RWPE1 (cell line): Measurements from ENCODE around the gene AUTS2.

ENCODE experiments used
- CTCF ChIA-PET: fragments of 350-600 bp; sonication (Branson Sonifier 250); formaldehyde crosslinking; extraction: SDS; loops from one replicate; lab custom pipeline; 2021; lab: Yijun Ruan, JAX
- POLR2A ChIA-PET: fragments of 400-600 bp; formaldehyde crosslinking; extraction: SDS; loops from one replicate; lab custom pipeline; 2020; ENCODE audit warnings: antibody characterized with exemption; ENCODE audit not compliant: low non-redundant PET; lab: Yijun Ruan, JAX
- DNase-seq: peaks from one replicate; pipeline ENCODE4 v3.0.0; 2012; ENCODE audit warnings: low spot score
- H3K27ac ChIP-seq: fragments of 450-650 bp; 2 replicates; pipeline ENCODE4 v1.5.1; 2017
- TF ChIP-seq, protein P1 (sequence below): fragments of 450-650 bp; conservative IDR thresholded peaks from 2 replicates; pipeline ENCODE4 v1.5.1; 2017; ENCODE audit warnings: low read depth, mild to moderate bottlenecking

AUTS2 gene

GRCh38 chr7:69677054-69677852 lies 79.0 kb downstream of the AUTS2 start:
- ChIA-PET CTCF (interaction anchor here (0.6 to 0.7 kb wide), 2 partner anchors 80 to 276 kb away, joined by 3 to 4 read pairs; no protein-coding TSS in a partner anchor), POLR2A (no interaction called here)
- DNase-seq: no peak
- TF ChIP-seq, protein P1, sequence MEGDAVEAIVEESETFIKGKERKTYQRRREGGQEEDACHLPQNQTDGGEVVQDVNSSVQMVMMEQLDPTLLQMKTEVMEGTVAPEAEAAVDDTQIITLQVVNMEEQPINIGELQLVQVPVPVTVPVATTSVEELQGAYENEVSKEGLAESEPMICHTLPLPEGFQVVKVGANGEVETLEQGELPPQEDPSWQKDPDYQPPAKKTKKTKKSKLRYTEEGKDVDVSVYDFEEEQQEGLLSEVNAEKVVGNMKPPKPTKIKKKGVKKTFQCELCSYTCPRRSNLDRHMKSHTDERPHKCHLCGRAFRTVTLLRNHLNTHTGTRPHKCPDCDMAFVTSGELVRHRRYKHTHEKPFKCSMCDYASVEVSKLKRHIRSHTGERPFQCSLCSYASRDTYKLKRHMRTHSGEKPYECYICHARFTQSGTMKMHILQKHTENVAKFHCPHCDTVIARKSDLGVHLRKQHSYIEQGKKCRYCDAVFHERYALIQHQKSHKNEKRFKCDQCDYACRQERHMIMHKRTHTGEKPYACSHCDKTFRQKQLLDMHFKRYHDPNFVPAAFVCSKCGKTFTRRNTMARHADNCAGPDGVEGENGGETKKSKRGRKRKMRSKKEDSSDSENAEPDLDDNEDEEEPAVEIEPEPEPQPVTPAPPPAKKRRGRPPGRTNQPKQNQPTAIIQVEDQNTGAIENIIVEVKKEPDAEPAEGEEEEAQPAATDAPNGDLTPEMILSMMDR: no peak
- no peak overlapping the region for H3K27ac ChIP-seq

GRCh38 chr7:69677881-69678493 lies 79.7 kb downstream of the AUTS2 start:
- no peak for DNase-seq
- ChIA-PET CTCF (interaction anchor here (0.7 kb wide), 1 partner anchor 79 kb away, joined by 3 read pairs; no protein-coding TSS in a partner anchor), POLR2A (no interaction called here)
- H3K27ac ChIP-seq: no peak overlapping the region
- TF ChIP-seq, protein P1: no peak

DNA sequence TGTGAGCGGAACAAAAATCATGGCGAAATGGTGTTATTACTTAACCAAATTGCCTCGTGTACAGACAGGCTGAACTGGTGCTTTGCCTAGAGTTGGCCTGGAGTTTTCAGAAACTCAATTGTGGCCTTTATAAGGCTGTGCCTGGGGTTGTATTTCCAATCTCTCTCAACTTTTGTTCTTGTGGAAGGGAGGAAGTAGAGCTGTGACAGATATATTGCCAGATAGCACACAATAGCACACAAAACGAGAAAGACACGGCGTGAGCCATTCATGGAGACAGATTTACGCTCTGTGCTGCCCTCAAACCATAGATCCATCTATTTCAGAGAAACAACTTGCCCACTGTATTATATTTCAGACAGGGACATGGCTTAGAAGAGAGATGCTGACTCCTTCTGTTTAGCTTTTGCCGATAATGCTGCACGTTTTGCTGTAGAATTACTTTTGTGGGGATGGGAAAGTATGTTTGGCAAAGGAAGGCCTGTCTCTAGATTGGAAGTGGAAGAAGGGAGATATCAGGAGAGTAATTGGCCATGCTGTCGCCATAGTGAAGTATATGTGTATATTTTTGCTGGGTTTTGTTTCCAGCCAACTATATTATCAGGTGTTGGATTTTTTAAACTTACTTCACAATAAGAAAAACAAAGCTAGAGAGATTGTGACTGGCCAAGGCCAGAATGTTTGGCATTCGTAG lies 80.4 kb downstream of the AUTS2 start:
- TF ChIP-seq, protein P1: no peak
- H3K27ac ChIP-seq: no peak overlapping the region
- CTCF ChIA-PET: no interaction called here
- DNase-seq: no peak
- POLR2A ChIA-PET: no interaction called here

- H3K27ac ChIP-seq: no peak overlapping the region
- ChIA-PET CTCF (no interaction called here), POLR2A (no interaction called here)
- DNase-seq: no peak
- TF ChIP-seq, protein P1: no peak
Measured at GRCh38 chr7:69681181-69681580, 82.9 kb downstream of the AUTS2 start.

DNA sequence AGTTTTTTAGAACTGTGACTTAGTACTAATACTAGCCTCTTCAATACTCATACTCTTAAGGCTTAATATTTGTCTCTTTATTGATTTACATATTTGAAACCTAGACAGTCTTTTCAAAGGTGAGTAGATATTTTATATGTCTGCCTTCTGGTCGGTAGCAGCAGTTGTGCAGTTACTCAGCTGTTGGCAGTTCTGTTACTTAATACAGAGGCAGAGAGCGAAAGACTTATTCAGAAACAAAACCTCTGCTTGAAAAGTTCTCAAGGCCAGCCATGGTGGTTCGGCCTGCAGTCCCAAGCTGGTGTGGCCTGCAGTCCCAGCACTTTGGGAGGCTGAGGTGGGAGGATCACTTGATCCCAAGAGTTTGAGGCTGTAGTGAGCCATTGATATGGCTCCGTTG lies 84.2 kb downstream of the AUTS2 start:
- TF ChIP-seq, protein P1: no peak
- no peak overlapping the region for H3K27ac ChIP-seq
- CTCF ChIA-PET: no interaction called here
- POLR2A ChIA-PET: no interaction called here
- no peak for DNase-seq

- ChIA-PET CTCF (no interaction called here), POLR2A (no interaction called here)
- no peak for DNase-seq
- TF ChIP-seq, protein P1: no peak
- H3K27ac ChIP-seq: no peak overlapping the region
Measured at GRCh38 chr7:69683002-69683401, 84.7 kb downstream of the AUTS2 start.
